Measurements from ENCODE around the gene TBL1Y. TPM values are rescaled to one million over a fixed set of nuclear protein-coding genes. Genes with fewer than 3 reads are reported as not detected.

The TBL1Y gene
- total RNA-seq, 1 donor, result not detected

DNA sequence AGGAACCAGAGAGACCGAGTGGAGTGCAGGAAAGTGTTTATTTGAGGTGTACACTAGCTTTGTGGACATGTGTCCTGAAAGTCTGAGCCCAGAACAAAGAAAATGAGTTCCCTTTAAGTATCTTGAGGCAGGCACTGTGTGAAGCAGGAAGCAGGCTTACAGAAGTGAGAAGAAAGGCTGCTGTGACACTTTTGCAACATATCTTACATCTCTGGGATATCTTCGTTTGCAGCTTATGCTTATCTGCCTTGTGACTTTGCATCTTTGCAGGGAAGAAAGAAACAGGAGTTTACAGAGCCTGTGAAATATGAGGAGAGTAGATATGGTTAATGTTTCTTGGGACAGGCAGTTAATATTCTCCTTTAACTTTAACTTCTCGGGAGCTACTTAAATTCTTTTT lies 92.1 kb downstream of the TBL1Y start:
- Histone ChIP-seq H3K4me2 (ENCODE audit: insufficient read depth, low read length) (no peak overlapping the region), H3K4me1 (ENCODE audit: insufficient read depth, low read length) (no peaks in the 10 kb centered on the region), H3K79me2 (ENCODE audit: insufficient read depth, low read length) (no peaks in the 10 kb centered on the region), H2AFZ (ENCODE audit: low read length) (no peak overlapping the region), H3K36me3 (ENCODE audit: insufficient read depth, low read length) (no peaks in the 10 kb centered on the region), H3K27me3 (ENCODE audit: insufficient read depth, low read length) (no peaks in the 10 kb centered on the region), H4K20me1 (ENCODE audit: insufficient read depth, low read length) (no peaks in the 10 kb centered on the region), H3K9me3 (ENCODE audit: low read depth, low read length) (no peaks in the 10 kb centered on the region), H3K27ac (ENCODE audit: low read depth, low read length) (no peak overlapping the region), H3K4me3 (ENCODE audit: insufficient read depth, low read length) (no peak overlapping the region)
- TF ChIP-seq, protein P1, sequence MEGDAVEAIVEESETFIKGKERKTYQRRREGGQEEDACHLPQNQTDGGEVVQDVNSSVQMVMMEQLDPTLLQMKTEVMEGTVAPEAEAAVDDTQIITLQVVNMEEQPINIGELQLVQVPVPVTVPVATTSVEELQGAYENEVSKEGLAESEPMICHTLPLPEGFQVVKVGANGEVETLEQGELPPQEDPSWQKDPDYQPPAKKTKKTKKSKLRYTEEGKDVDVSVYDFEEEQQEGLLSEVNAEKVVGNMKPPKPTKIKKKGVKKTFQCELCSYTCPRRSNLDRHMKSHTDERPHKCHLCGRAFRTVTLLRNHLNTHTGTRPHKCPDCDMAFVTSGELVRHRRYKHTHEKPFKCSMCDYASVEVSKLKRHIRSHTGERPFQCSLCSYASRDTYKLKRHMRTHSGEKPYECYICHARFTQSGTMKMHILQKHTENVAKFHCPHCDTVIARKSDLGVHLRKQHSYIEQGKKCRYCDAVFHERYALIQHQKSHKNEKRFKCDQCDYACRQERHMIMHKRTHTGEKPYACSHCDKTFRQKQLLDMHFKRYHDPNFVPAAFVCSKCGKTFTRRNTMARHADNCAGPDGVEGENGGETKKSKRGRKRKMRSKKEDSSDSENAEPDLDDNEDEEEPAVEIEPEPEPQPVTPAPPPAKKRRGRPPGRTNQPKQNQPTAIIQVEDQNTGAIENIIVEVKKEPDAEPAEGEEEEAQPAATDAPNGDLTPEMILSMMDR (IDR thresholded peaks at IDR 0.05; ENCODE audit: extremely low read depth, low read depth, low read length), result no peak
- DNase-seq (ENCODE audit: insufficient read length, low spot score, missing footprints), result no peak

DNA sequence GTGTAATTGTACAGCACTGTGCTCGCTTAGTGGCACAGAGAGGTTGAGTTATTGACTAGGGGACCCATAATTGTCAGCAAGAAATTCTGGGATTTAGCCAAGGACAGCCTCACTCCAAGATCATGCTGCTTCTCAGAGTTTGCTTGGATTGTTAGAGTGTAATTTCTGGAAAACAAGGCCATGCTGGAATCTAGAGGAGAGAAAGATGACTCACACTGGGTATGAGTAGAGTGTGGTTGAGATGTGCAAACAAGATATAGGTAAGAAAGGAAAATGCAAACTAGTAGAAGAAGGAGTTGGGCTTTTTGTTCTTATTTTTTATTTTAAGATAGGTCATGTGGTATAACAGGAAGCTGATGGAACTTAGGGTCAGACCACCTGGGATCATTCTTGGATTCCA lies 97.4 kb downstream of the TBL1Y start:
- H3K36me3 ChIP-seq (ENCODE audit: insufficient read depth, low read length), result no peaks in the 10 kb centered on the region
- H2AFZ ChIP-seq (ENCODE audit: low read length), result no peak overlapping the region
- H4K20me1 ChIP-seq (ENCODE audit: insufficient read depth, low read length), result no peaks in the 10 kb centered on the region
- H3K79me2 ChIP-seq (ENCODE audit: insufficient read depth, low read length), result no peaks in the 10 kb centered on the region
- TF ChIP-seq, protein P1 (IDR thresholded peaks at IDR 0.05; ENCODE audit: extremely low read depth, low read depth, low read length), result no peak
- no peak overlapping the region for H3K4me2 ChIP-seq (ENCODE audit: insufficient read depth, low read length)
- H3K27me3 ChIP-seq (ENCODE audit: insufficient read depth, low read length), result no peaks in the 10 kb centered on the region
- no peaks in the 10 kb centered on the region for H3K9me3 ChIP-seq (ENCODE audit: low read depth, low read length)
- no peaks in the 10 kb centered on the region for H3K4me1 ChIP-seq (ENCODE audit: insufficient read depth, low read length)
- no peak for DNase-seq (ENCODE audit: insufficient read length, low spot score, missing footprints)
- H3K27ac ChIP-seq (ENCODE audit: low read depth, low read length), result no peak overlapping the region
- no peak overlapping the region for H3K4me3 ChIP-seq (ENCODE audit: insufficient read depth, low read length)

DNA sequence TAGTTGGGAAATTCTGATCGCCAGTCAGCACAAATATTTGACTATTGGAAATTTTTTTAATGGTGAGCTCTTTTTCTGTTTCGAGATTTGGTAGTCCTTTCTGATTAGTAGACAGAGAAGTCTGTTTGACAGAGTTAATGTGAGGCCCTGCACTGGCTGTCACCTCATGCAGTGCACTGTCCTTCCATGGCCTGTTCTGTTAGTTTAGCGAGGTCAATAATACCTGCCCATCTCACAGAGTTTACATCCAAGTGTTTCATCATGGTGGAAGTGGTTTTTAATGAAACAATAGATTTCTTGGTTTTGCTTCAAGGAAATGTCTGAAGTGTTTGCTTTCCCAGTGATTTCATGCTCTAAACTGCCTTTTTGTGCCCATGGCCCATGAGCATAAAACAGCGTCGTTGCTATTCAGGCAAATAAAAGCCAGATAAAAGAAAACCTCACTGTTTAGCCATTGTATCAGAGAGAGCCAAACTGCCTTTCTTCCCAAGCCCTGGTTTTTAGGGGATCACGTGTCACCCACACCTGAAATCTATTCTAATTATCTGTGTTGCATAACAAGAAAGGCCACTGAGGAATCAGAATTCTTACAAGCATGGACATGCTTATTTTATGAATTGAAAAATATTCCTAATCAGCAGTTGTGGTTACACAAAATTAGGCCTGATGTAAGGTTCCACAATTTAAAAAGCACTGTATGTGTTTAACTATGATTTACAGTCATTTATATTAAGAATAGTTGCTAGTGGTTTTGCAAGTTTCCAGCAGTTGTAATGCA lies 98.3 kb downstream of the TBL1Y start:
- Histone ChIP-seq H2AFZ (ENCODE audit: low read length) (no peak overlapping the region), H3K36me3 (ENCODE audit: insufficient read depth, low read length) (no peaks in the 10 kb centered on the region), H3K9me3 (ENCODE audit: low read depth, low read length) (no peaks in the 10 kb centered on the region), H3K4me1 (ENCODE audit: insufficient read depth, low read length) (no peaks in the 10 kb centered on the region), H3K79me2 (ENCODE audit: insufficient read depth, low read length) (no peaks in the 10 kb centered on the region), H3K4me2 (ENCODE audit: insufficient read depth, low read length) (no peak overlapping the region), H3K4me3 (ENCODE audit: insufficient read depth, low read length) (no peak overlapping the region), H3K27me3 (ENCODE audit: insufficient read depth, low read length) (no peaks in the 10 kb centered on the region), H3K27ac (ENCODE audit: low read depth, low read length) (no peak overlapping the region), H4K20me1 (ENCODE audit: insufficient read depth, low read length) (no peaks in the 10 kb centered on the region)
- TF ChIP-seq, protein P1 (IDR thresholded peaks at IDR 0.05; ENCODE audit: extremely low read depth, low read depth, low read length), result no peak
- no peak for DNase-seq (ENCODE audit: insufficient read length, low spot score, missing footprints)

DNA sequence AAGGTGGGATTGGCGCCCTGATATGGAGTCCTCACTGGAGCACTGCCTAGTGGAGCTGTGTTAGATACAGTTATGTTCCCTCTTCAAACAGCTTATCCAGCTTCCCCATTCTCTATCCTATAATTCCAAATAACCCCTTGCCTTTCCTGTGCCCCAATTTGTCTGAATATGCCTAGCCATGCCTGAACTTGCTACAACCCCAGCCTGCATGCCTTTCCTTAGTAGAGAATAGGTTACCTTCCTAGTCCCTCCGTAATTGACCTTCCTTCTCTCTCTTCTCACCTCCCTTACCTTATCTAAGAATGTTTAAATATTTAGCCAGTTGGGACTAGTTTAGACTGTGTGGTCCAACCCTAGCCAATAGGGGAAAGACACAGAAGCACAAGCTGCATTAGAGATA lies 102.6 kb downstream of the TBL1Y start:
- no peaks in the 10 kb centered on the region for H3K79me2 ChIP-seq (ENCODE audit: insufficient read depth, low read length)
- no peaks in the 10 kb centered on the region for H3K4me1 ChIP-seq (ENCODE audit: insufficient read depth, low read length)
- no peak overlapping the region for H3K27ac ChIP-seq (ENCODE audit: low read depth, low read length)
- no peaks in the 10 kb centered on the region for H3K36me3 ChIP-seq (ENCODE audit: insufficient read depth, low read length)
- TF ChIP-seq, protein P1 (IDR thresholded peaks at IDR 0.05; ENCODE audit: extremely low read depth, low read depth, low read length), result no peak
- no peaks in the 10 kb centered on the region for H3K27me3 ChIP-seq (ENCODE audit: insufficient read depth, low read length)
- no peaks in the 10 kb centered on the region for H3K9me3 ChIP-seq (ENCODE audit: low read depth, low read length)
- no peak overlapping the region for H3K4me2 ChIP-seq (ENCODE audit: insufficient read depth, low read length)
- H3K4me3 ChIP-seq (ENCODE audit: insufficient read depth, low read length), result no peak overlapping the region
- H4K20me1 ChIP-seq (ENCODE audit: insufficient read depth, low read length), result no peaks in the 10 kb centered on the region
- no peak overlapping the region for H2AFZ ChIP-seq (ENCODE audit: low read length)
- DNase-seq (ENCODE audit: insufficient read length, low spot score, missing footprints), result no peak

All from osteoblast (primary cell).